Measurements from ENCODE around the gene CCDC51.

The CCDC51 gene

DNA sequence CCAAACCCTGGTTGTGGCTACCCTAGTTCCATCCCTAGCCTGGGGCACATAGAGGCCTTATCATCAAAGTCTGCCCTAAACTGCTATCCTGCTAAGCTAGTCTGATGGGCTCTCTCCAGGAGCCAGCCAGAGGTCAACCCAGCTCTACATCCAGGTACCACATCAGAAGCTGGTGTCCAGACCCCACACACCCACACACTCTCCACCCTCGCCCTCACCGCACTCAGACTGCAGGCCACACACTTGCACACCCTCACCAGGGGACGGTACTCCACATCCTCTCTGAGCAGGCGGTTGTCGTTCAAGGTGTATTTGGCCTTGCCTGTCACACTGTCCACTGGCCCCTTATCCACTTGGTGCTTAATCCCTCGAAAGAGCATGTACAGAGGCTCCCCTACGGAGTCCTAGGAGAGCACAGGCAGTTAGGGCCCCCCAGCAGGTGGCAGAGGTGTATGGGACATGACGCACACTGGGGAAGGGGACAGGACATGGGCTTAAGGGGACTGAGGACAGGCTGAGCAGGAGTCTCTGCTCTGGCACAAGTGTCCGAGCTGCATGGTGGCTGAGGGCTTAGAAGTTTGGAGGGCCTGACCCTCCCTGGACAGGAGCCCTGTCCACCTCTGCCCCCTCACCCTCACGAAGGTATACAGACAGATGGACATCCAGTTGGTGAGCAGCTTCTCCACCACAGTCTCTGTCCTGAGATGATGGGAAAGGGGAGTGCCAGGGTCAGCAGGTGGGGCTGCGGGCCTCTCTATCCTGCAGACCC is 28.1 kb downstream of the CCDC51 start:
- peak overlapping the region; percentile 99 for H3K27ac ChIP-seq
- CTCF ChIA-PET = no interaction called here
- POLR2A ChIA-PET (ENCODE audit: low non-redundant PET) = no interaction called here
- TF ChIP-seq, protein P1, sequence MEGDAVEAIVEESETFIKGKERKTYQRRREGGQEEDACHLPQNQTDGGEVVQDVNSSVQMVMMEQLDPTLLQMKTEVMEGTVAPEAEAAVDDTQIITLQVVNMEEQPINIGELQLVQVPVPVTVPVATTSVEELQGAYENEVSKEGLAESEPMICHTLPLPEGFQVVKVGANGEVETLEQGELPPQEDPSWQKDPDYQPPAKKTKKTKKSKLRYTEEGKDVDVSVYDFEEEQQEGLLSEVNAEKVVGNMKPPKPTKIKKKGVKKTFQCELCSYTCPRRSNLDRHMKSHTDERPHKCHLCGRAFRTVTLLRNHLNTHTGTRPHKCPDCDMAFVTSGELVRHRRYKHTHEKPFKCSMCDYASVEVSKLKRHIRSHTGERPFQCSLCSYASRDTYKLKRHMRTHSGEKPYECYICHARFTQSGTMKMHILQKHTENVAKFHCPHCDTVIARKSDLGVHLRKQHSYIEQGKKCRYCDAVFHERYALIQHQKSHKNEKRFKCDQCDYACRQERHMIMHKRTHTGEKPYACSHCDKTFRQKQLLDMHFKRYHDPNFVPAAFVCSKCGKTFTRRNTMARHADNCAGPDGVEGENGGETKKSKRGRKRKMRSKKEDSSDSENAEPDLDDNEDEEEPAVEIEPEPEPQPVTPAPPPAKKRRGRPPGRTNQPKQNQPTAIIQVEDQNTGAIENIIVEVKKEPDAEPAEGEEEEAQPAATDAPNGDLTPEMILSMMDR (conservative IDR thresholded peaks at IDR 0.05; ENCODE audit: low read depth) = no peak
- no peak for DNase-seq (ENCODE audit: low spot score)

DNA sequence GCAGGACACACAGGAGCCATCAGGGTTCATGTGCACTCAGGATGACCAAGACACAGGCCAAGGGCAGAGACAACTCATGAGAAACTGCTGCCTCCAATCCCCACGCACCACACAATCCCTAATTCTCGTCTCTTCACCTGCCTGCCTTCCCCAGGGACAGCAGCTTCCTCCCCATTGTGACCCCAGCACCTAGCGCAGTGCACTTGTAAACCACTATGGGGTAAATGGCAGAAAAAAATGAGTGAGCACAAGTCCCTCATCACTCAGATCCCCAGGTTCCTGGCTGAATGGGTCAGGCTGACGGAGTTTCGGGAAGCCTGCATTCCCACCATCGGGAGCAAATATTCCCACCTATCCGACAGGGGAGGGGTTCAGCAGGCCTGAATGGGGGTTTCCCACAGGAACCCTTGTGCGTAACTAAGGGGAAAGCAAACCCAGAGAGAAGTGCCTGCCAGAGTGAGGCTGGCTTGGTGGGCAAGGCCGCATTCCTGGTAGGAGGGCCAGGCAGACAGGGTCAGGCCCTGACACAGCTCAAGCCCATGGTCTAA is 28.8 kb downstream of the CCDC51 start:
- TF ChIP-seq, protein P1 (conservative IDR thresholded peaks at IDR 0.05; ENCODE audit: low read depth) = no peak
- ChIA-PET CTCF (interaction anchor here (1.2 kb wide), 1 partner anchor 25 kb away, joined by 7 read pairs; no protein-coding TSS in a partner anchor), POLR2A (ENCODE audit: low non-redundant PET) (no interaction called here)
- peak overlapping the region; percentile 99 for H3K27ac ChIP-seq
- DNase-seq (ENCODE audit: low spot score) = no peak

DNA sequence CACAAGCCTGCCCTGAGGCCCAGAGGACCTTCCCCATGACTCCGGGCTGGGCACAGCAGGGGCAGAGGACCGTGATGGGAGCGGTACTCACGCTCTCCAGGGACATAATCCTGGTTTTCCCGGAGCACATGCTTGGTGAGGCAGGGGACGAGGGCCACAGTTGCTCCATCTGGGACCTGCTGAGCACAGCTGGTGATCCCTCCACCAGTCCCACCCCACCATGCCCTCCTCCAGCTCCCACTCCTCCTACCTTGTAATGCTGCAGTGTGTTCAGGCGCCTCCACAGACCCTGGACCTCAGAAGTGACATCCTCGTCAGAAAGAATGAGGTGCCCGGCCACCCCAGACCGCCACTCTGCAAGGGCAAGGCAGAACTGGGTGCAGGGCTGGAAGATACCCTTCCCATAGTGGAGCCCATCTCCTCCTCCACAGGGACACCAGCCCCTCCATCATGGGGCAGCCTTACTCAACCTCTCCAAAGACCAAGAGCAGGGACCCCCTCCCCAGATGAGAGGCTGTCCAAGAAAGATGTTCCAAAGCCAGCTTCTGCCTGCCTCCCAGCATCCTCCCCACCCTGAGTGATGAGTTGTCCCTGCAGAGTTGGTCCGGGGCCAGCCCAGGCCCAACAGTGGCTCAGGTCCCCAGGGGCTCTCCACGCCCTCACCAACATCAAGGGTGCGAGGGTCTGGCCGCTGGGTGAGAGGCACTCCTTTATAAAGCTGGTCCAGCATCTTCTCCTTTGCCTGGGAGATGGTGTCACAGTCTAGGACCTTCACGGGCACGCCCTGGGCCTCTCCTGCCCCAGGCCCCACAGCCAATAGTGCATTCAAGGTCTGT is 29.5 kb downstream of the CCDC51 start:
- ChIA-PET POLR2A (ENCODE audit: low non-redundant PET) (no interaction called here), CTCF (interaction anchor here (1.2 kb wide), 1 partner anchor 25 kb away, joined by 7 read pairs; no protein-coding TSS in a partner anchor)
- TF ChIP-seq, protein P1 (conservative IDR thresholded peaks at IDR 0.05; ENCODE audit: low read depth) = no peak
- H3K27ac ChIP-seq = peak overlapping the region; percentile 99
- no peak for DNase-seq (ENCODE audit: low spot score)

DNA sequence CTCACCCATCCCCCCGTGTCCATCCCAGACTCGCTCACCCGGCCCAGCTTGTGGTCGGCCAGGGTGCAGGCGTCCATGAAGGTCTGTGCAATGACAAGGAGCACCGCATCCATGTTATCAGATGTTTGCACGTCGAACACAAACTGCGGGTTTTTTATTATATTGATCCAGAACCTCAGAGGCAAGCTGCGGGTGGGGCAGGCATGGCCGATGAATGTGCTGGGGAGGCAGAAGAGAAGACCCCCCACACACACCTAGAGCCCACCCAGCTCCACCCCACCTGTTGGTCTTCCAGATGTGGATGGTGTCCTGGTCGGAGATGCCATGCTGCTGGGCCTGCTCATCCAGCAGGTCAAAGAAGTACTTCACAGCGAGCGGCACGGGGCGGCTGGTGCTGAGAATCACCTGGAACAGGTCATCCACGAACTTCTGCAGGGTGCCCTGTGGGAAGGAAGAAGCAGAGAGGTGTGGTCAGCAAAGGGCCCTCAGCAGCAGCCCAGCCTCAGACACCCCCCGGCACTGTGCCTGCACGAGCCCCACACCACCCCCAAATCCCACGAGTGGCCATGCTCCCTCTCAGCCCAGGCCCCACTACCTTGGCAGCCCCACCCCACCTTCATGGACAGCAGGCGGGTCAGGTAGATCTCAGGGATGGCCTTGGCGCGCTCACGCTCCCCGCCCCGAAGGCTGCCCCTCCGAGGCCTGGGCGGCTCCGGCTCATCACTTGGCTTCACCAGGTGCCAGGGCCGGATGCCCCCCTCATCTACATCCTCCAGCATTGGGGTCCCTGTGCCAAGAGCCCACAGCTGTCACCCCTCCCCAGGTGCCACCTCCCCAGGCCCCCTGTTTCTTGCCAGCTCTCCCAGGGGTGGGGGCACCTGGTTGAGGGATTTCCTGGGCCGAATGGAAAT is 30.4 kb downstream of the CCDC51 start:
- no peak for DNase-seq (ENCODE audit: low spot score)
- CTCF ChIA-PET = interaction anchor here (0.6 to 1.2 kb wide), 2 partner anchors 26 to 149 kb away, joined by 3 to 7 read pairs; no protein-coding TSS in a partner anchor
- TF ChIP-seq, protein P1 (conservative IDR thresholded peaks at IDR 0.05; ENCODE audit: low read depth) = no peak
- H3K27ac ChIP-seq = peak overlapping the region; percentile 99
- POLR2A ChIA-PET (ENCODE audit: low non-redundant PET) = no interaction called here

DNA sequence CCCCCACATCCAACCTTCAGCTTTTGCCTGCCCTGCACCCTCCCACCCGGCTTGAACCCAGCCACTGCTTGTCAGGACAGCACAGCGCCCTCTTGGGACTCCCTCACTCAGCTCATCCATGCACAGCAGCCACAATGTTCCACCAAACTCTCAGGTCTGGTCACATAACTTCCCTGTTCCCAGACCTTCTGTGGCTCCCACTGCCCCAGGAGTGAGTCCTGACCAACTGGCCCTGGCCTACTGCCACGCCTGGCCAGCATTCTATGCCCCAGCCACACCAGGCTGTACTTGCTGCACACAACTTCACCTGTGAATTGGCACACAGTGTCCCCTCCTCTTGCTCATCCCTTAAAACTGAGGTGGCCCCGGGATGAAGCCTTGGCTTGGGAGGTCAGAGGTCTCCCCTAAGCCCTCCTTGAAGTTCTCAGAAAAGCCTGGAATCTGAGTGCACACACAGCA is 31.1 kb downstream of the CCDC51 start:
- POLR2A ChIA-PET (ENCODE audit: low non-redundant PET) = no interaction called here
- CTCF ChIA-PET = no interaction called here
- TF ChIP-seq, protein P1 (conservative IDR thresholded peaks at IDR 0.05; ENCODE audit: low read depth) = no peak
- H3K27ac ChIP-seq = peak overlapping the region; percentile 99
- no peak for DNase-seq (ENCODE audit: low spot score)
